ENCODE data around the gene HECTD2.

DNA sequence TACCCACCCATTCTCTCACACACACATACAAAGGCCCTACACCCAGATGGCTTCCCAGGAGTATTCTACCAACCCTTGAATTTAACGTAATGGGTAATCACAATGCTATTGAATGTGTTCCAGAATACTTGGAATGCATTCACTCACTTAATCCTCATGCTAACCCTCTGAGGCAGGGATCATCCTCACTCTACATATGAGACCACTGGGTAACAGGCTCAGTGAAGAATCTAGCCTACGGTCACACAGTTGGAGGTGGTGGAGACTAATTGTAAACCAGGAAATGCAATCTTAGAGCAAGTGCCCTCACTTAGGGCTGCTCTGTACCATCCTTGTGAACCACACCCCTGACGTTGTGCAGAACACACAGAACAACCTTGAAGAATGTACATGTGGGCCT is 135.2 kb downstream of the HECTD2 start:
- no peak for TF ChIP-seq POLR2A (IDR thresholded peaks at IDR 0.05)
- TF ChIP-seq, protein P1, sequence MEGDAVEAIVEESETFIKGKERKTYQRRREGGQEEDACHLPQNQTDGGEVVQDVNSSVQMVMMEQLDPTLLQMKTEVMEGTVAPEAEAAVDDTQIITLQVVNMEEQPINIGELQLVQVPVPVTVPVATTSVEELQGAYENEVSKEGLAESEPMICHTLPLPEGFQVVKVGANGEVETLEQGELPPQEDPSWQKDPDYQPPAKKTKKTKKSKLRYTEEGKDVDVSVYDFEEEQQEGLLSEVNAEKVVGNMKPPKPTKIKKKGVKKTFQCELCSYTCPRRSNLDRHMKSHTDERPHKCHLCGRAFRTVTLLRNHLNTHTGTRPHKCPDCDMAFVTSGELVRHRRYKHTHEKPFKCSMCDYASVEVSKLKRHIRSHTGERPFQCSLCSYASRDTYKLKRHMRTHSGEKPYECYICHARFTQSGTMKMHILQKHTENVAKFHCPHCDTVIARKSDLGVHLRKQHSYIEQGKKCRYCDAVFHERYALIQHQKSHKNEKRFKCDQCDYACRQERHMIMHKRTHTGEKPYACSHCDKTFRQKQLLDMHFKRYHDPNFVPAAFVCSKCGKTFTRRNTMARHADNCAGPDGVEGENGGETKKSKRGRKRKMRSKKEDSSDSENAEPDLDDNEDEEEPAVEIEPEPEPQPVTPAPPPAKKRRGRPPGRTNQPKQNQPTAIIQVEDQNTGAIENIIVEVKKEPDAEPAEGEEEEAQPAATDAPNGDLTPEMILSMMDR (IDR thresholded peaks at IDR 0.05) = no peak

All from right lobe of liver (tissue), 4 donors.